Activated T-cell treated with anti-CD3 and anti-CD28 coated beads, Interleukin-2, amount 50 U/mL, for 72 hours (primary cell): ENCODE results near the gene FKBP2. TPM values are rescaled to one million over a fixed set of nuclear protein-coding genes. Genes with fewer than 3 reads are reported as not detected.

Experiments
- ATAC-seq, 2 donors: fragments of 150-1000 bp; cut with Tn5 transposase; replicated peaks in 1 of 2; 2 replicates each; pipeline ENCODE4 v1.10.0; 2021; ENCODE audit warnings: moderate library complexity in 2 of 2, mild to moderate bottlenecking in 1 of 2
- DNase-seq, 2 donors: peaks; one replicate each; pipeline ENCODE4 v3.0.0; 2021 to 2022; ENCODE audit warnings: mixed read lengths in 1 of 2
- H3K27ac Mint-ChIP-seq: one replicate; pipeline ENCODE4 v1.8.0; 2022; ENCODE audit warnings: mild to moderate bottlenecking, moderate library complexity, mixed read lengths
- H3K27me3 Mint-ChIP-seq: one replicate; pipeline ENCODE4 v1.8.0; 2022; ENCODE audit warnings: low read depth, mixed read lengths
- H3K36me3 Mint-ChIP-seq, 2 donors: one replicate each; pipeline ENCODE4 v1.8.0; 2022; ENCODE audit warnings: mixed read lengths in 2 of 2, mild to moderate bottlenecking in 1 of 2; ENCODE audit not compliant: insufficient read depth in 2 of 2
- H3K4me1 Mint-ChIP-seq: one replicate; pipeline ENCODE4 v1.8.0; 2022; ENCODE audit warnings: low read depth, mixed read lengths
- H3K4me3 Mint-ChIP-seq, 2 donors: one replicate each; pipeline ENCODE4 v1.8.0; 2022; ENCODE audit warnings: mild to moderate bottlenecking in 2 of 2, mixed read lengths in 2 of 2, moderate library complexity in 2 of 2
- H3K9me3 Mint-ChIP-seq, 2 donors: one replicate each; pipeline ENCODE4 v1.8.0; 2022; ENCODE audit warnings: mixed read lengths in 2 of 2
- total RNA-seq, 2 donors: library from RNA; stranded (reverse); gene quantifications; one replicate each; pipeline ENCODE4 v1.2.3, GENCODE V29; 2022

Gene FKBP2
- total RNA-seq, 2 donors from 2014 or later = 34.2 to 41.5 TPM

DNA sequence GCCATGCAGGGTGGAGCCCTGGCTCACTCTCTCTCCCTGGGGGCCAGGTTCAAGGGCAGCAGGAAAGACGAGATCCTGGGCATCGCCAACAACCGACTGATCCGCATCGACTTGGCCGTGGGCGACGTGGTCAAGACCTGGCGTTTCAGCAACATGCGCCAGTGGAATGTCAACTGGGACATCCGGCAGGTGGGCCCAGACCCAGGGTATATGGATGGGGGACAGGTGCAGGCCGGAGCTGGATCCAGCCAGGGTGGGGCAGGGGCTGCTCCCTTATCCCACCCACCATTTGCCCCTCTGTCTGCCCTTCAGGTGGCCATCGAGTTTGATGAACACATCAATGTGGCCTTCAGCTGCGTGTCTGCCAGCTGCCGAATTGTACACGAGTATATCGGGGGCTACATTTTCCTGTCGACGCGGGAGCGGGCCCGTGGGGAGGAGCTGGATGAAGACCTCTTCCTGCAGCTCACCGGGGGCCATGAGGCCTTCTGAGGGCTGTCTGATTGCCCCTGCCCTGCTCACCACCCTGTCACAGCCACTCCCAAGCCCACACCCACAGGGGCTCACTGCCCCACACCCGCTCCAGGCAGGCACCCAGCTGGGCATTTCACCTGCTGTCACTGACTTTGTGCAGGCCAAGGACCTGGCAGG, 17.8 kb upstream of the FKBP2 start:
- no peak overlapping the region for H3K4me3 Mint-ChIP-seq
- H3K27ac Mint-ChIP-seq = no peak overlapping the region
- H3K36me3 Mint-ChIP-seq = peaks cover 3 to 10% of the 10 kb centered on the region in 2 donors
- ATAC-seq = no peak
- no peaks in the 10 kb centered on the region for H3K9me3 Mint-ChIP-seq
- H3K4me1 Mint-ChIP-seq = peaks cover 21% of the 10 kb centered on the region
- no peaks in the 10 kb centered on the region for H3K27me3 Mint-ChIP-seq
- no peak for DNase-seq

- DNase-seq (no peak), ATAC-seq (no peak)
- Mint-ChIP-seq H3K36me3 (peaks cover 0 to 1% of the 10 kb centered on the region in 2 donors), H3K9me3 (no peaks in the 10 kb centered on the region), H3K4me1 (peaks cover 32% of the 10 kb centered on the region), H3K4me3 (peak overlapping the region; percentile 89 to 92), H3K27me3 (no peaks in the 10 kb centered on the region), H3K27ac (no peak overlapping the region)
Observed at GRCh38 chr11:64224151-64224890, 16.6 kb upstream of the FKBP2 start.

DNA sequence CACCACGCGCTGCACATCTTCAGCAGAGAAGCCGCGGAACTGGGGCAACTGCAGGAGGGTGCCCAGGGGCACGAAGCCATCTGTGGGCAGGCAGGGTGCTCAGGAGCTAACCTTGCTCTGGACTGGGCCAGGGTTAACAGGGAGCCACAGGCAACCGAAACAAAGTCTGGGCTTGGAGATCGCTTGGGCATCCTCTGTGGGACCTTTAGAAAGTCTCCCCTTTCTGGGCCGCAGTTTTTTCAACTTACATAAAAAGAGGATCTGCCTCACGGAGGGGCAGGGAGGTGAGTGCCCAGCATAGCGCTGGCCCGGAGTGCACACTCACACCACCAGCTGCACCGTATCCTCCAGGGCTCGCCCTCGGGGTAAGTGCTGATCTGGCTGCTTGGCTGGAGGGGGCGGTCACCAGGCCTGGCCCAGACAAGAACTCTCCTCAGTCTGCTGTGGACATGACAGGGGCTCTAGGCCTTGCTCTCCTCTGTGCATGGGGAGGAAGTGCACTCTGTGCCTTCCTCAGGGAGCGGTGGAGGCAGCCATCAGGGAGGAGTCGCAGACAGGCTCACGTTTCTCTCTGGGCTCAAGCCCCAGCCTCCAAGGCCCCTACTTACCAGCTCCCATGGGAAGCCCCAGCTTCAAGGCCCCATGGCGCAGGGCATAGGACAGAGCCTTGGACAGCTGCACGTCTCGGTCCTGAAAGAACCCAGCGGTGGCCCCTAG, 15.8 kb upstream of the FKBP2 start:
- Mint-ChIP-seq H3K9me3 (no peaks in the 10 kb centered on the region), H3K36me3 (peaks cover 0 to 1% of the 10 kb centered on the region in 2 donors), H3K4me3 (peak overlapping the region; percentile 89 to 92), H3K27ac (peak overlapping the region; percentile 34), H3K4me1 (peaks cover 39% of the 10 kb centered on the region), H3K27me3 (no peaks in the 10 kb centered on the region)
- DNase-seq = no peak
- ATAC-seq = no peak

DNA sequence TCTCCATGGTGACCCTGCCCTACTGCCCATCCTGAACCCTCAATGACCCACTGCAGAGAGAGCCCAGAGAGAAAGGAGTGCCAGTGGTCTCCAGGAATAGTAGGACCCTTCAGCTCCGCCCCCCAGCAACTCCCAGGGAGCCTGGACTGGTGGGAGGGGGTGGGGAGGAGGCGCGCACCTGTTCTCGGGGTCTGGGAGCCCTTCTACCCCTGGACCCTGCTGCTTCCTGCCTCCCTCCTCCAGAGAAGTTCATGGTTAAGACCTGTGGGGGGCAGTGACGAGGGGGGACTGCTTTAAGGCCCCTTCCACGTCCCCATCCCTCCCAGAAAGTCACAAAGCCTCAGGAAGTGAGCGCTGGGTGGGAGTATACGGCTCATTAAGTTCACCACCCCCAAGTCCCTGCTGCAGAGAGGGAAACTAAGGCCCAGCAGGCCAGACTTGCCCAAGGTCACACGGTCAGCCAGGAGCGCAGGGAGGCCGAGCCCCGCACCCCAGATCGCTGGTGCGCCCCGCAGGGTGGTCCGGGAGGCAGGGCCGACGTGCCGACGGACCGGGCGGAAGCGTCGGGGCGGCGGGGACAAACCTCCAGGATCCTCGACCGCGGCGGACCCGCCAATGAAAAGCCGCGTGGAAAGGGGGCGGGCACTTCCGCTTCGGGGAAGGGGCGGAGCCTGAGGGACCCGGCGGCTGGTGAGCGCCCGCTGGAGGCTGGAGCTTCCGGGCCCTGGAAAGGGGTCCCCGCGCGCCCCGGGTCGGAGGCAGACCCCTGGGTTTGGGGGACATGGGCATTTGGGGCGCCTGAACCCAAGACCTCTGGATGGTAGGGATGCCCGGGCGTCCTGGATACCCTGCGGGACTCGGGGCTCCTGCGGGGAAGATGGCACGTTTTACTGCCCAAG, 15.0 kb upstream of the FKBP2 start, which contains the start of the genes NUDT22 and TRPT1:
NUDT22 (plus strand) TSS at position 667 of the 899 bp plus-strand sequence. CDS start 379 bp downstream, outside the sequence.
TRPT1 (minus strand) TSS at position 579 of the 899 bp plus-strand sequence; CDS start at position 253, 326 bp downstream.
- no peaks in the 10 kb centered on the region for H3K27me3 Mint-ChIP-seq
- peaks cover 0 to 1% of the 10 kb centered on the region in 2 donors for H3K36me3 Mint-ChIP-seq
- peaks cover 40% of the 10 kb centered on the region for H3K4me1 Mint-ChIP-seq
- ATAC-seq (peak; percentile 69 to 76), DNase-seq (peak; percentile 94 to 98)
- H3K9me3 Mint-ChIP-seq = no peaks in the 10 kb centered on the region
- H3K27ac Mint-ChIP-seq = peak within 1 kb of the TSS; percentile 84
- H3K4me3 Mint-ChIP-seq = peak within 1 kb of the TSS; percentile 89 to 92

DNA sequence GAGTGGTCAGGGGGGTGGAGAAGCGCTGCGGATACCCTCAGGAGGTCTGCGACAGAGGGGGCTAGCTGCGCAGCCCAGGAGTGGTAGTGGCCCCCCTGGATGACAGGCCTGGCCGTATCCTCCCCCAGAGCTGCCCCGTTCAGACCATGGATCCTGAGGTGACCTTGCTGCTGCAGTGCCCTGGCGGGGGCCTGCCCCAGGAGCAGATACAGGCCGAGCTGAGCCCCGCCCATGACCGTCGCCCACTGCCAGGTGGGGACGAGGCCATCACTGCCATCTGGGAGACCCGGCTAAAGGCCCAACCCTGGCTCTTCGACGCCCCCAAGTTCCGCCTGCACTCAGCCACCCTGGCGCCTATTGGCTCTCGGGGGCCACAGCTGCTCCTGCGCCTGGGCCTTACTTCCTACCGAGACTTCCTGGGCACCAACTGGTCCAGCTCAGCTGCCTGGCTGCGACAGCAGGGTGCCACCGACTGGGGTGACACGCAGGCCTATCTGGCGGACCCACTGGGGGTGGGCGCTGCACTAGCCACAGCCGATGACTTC, 14.3 kb upstream of the FKBP2 start:
- Mint-ChIP-seq H3K27ac (peak overlapping the region; percentile 84), H3K36me3 (no peaks in the 10 kb centered on the region), H3K9me3 (no peaks in the 10 kb centered on the region), H3K4me1 (peaks cover 40% of the 10 kb centered on the region), H3K4me3 (peak overlapping the region; percentile 89 to 92), H3K27me3 (no peaks in the 10 kb centered on the region)
- peak; percentile 49 to 55 for ATAC-seq
- DNase-seq = peak; percentile 73 to 74

DNA sequence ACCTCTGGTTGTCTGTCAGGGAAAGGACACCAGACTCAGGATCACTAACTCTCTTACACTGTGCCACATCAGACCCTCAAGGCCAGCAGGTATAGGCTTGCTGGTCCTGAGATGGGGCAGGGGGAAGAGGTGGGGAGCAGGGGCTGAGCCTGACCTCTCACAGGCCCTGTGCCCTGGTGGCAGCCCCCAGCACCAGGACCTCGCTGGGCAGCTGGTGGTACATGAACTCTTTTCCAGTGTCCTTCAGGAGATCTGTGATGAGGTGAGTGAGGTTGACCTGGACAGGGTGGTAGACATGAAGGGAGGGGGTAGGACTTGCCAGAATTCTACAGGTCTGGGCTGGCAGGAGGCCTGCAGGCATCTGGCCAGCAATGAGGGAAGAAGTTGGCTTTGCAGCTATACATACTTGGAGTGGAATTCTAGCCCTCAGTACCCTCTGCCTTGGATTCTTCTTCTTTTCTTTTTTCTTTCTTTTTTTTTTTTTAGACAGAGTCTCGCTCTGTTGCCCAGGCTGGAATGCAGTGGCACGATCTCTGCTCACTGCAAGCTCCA, 13.4 kb upstream of the FKBP2 start:
- Mint-ChIP-seq H3K4me3 (peak overlapping the region; percentile 89 to 92), H3K4me1 (peaks cover 47% of the 10 kb centered on the region), H3K27ac (peak overlapping the region; percentile 90), H3K9me3 (no peaks in the 10 kb centered on the region), H3K27me3 (no peaks in the 10 kb centered on the region), H3K36me3 (no peaks in the 10 kb centered on the region)
- ATAC-seq = no peak
- no peak for DNase-seq

DNA sequence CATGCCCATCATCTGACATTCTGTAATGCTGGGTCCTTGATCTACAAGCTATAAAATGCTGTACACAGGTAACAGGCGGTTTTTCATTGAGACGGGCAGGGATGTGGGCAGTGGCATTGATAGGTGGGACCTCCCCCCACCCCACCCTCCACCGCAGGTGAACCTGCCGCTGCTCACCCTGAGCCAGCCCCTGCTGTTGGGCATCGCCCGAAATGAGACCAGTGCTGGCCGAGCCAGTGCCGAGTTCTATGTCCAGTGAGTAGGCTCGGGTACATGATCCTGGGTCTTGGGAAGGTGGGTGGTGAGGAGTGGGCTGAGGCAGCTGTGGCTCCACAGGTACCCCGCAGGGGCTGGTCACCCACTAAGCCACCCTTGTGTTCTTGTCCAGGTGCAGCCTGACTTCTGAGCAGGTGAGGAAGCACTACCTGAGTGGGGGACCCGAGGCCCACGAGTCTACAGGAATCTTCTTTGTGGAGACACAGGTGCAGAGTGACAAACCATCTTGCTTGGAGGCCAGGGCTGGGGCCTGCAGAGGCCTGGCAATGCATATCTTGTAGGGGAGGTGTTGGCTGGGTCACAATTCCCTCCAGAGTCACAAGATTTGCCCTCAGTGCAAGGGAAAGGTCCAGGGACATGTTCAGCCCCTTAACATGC, 11.7 kb upstream of the FKBP2 start:
- Mint-ChIP-seq H3K4me3 (peak overlapping the region; percentile 94 to 97), H3K9me3 (no peaks in the 10 kb centered on the region), H3K36me3 (no peaks in the 10 kb centered on the region), H3K27ac (peak overlapping the region; percentile 81), H3K27me3 (no peaks in the 10 kb centered on the region), H3K4me1 (peaks cover 59% of the 10 kb centered on the region)
- ATAC-seq (no peak), DNase-seq (no peak)

DNA sequence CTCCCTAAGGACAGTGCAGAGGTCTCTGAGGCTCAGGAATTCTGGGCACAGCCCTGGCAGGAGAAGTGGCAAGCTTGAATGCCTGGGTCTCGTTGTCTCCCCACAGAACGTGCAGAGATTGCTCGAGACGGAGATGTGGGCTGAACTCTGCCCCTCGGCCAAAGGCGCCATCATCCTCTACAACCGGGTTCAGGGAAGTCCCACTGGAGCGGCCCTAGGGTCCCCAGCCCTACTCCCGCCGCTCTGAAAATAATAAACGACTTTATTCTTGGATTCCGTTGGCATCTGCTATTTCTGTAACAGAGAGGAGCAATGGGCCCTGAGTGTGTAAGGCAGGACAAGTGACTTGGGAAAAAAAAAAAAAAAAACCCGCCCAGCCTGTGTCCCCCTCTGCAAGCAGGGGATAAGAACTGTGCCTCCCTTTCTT, 11.1 kb upstream of the FKBP2 start:
- DNase-seq (no peak), ATAC-seq (no peak)
- peaks cover 59% of the 10 kb centered on the region for H3K4me1 Mint-ChIP-seq
- H3K27ac Mint-ChIP-seq = peak overlapping the region; percentile 87
- H3K4me3 Mint-ChIP-seq = peak overlapping the region; percentile 94 to 97
- no peaks in the 10 kb centered on the region for H3K27me3 Mint-ChIP-seq
- no peaks in the 10 kb centered on the region for H3K9me3 Mint-ChIP-seq
- H3K36me3 Mint-ChIP-seq = no peaks in the 10 kb centered on the region

GRCh38 chr11:64230171-64230984, 10.5 kb upstream of the FKBP2 start, which contains the start of gene DNAJC4:
Gene DNAJC4 (plus strand): TSS chr11:64230548. CDS start chr11:64230855, 307 bp downstream.
- Mint-ChIP-seq H3K9me3 (no peaks in the 10 kb centered on the region), H3K36me3 (no peaks in the 10 kb centered on the region), H3K4me1 (peaks cover 57% of the 10 kb centered on the region), H3K27me3 (no peaks in the 10 kb centered on the region), H3K4me3 (peak within 1 kb of the TSS; percentile 94 to 97), H3K27ac (peak within 1 kb of the TSS; percentile 87)
- peak; percentile 91 to 96 for DNase-seq
- ATAC-seq = peak; percentile 53 to 54

GRCh38 chr11:64230985-64231365, 9.9 kb upstream of the FKBP2 start:
- H3K4me1 Mint-ChIP-seq = peaks cover 60% of the 10 kb centered on the region

GRCh38 chr11:64231546-64231945, 9.3 kb upstream of the FKBP2 start:
- no peak for DNase-seq
- Mint-ChIP-seq H3K27ac (no peak overlapping the region), H3K9me3 (no peaks in the 10 kb centered on the region), H3K4me3 (peak overlapping the region; percentile 94 to 97), H3K36me3 (no peaks in the 10 kb centered on the region), H3K27me3 (no peaks in the 10 kb centered on the region), H3K4me1 (peaks cover 60% of the 10 kb centered on the region)
- no peak for ATAC-seq

More at GRCh38 chr11:64230985-64231365, 9.9 kb upstream of the FKBP2 start:
- H3K4me3 Mint-ChIP-seq = peak overlapping the region; percentile 94 to 97
- ATAC-seq (no peak), DNase-seq (no peak)
- no peaks in the 10 kb centered on the region for H3K36me3 Mint-ChIP-seq
- no peaks in the 10 kb centered on the region for H3K9me3 Mint-ChIP-seq
- H3K27me3 Mint-ChIP-seq = no peaks in the 10 kb centered on the region
- no peak overlapping the region for H3K27ac Mint-ChIP-seq
